Subcutaneous adipose tissue (tissue), 4 donors: Measurements from ENCODE around the gene MCC. TPM values are rescaled to one million over a fixed set of nuclear protein-coding genes. Genes with fewer than 3 reads are reported as not detected.

ENCODE experiments used
- CTCF ChIP-seq: fragments of 450-650 bp; IDR thresholded peaks from one replicate; pipeline ENCODE4 v1.5.1; 2016; ENCODE audit warnings: low read depth, mild to moderate bottlenecking, control low read depth, antibody characterized with exemption, moderate library complexity
- total RNA-seq, 4 donors: library from RNA; depleted of rRNA; stranded (reverse); fragments of >200 nt; gene quantifications; one replicate each; pipeline ENCODE4 v1.1.0, GENCODE V29; 2016

MCC gene
- total RNA-seq, 4 donors from 2014 or later = 15.0 to 57.3 (median 23.7) TPM

GRCh38 chr5:113044776-113045465 is 443.3 kb downstream of the MCC start:
- TF ChIP-seq CTCF = no peak

- no peak for TF ChIP-seq CTCF
Measured at GRCh38 chr5:113043491-113043931, 444.7 kb downstream of the MCC start.

- TF ChIP-seq CTCF = no peak
Measured at GRCh38 chr5:113042491-113043243, 445.6 kb downstream of the MCC start.

- no peak for TF ChIP-seq CTCF
Measured at GRCh38 chr5:113040672-113041260, 447.5 kb downstream of the MCC start.

- no peak for TF ChIP-seq CTCF
Measured at GRCh38 chr5:113039934-113040285, 448.3 kb downstream of the MCC start.

GRCh38 chr5:113039229-113039933 is 448.9 kb downstream of the MCC start:
- no peak for TF ChIP-seq CTCF

GRCh38 chr5:113038714-113039113 is 449.5 kb downstream of the MCC start:
- no peak for TF ChIP-seq CTCF
